Measurements from ENCODE around the gene EEF1AKMT1.

The EEF1AKMT1 gene

GRCh38 chr13:20773194-20774080 is at the start of gene EEF1AKMT1:
Gene EEF1AKMT1 (minus strand): TSS chr13:20773961. CDS start chr13:20757598, 16,363 bp downstream.
- intact Hi-C loops (cut with DNase I): no loop called here
- peak; percentile 79 to 96 (median 90) for DNase-seq

GRCh38 chr13:20823071-20823470 is 49.3 kb upstream of the EEF1AKMT1 start:
- no peak for DNase-seq
- intact Hi-C loops (cut with DNase I): loop anchor here (10.0 kb wide), 1 partner anchor 328 kb away; no protein-coding TSS in a partner anchor

- DNase-seq: no peak
- intact Hi-C loops (cut with DNase I): loop anchor here (10.0 kb wide), 1 partner anchor 328 kb away; no protein-coding TSS in a partner anchor
Measured at GRCh38 chr13:20822406-20822805, 48.6 kb upstream of the EEF1AKMT1 start.

- no peak for DNase-seq
- intact Hi-C loops (cut with DNase I): loop anchor here (10.0 kb wide), 1 partner anchor 325 kb away; no protein-coding TSS in a partner anchor
Measured at GRCh38 chr13:20819715-20820114, 46.0 kb upstream of the EEF1AKMT1 start.

- DNase-seq: no peak
- intact Hi-C loops (cut with DNase I): no loop called here
Measured at GRCh38 chr13:20815464-20815863, 41.7 kb upstream of the EEF1AKMT1 start.

GRCh38 chr13:20814224-20814910 is 40.6 kb upstream of the EEF1AKMT1 start:
- intact Hi-C loops (cut with DNase I): no loop called here
- DNase-seq: peak in 4 of 42 donors; percentile 10 to 49 (median 34)

- DNase-seq: no peak
- intact Hi-C loops (cut with DNase I): no loop called here
Measured at GRCh38 chr13:20812890-20813289, 39.1 kb upstream of the EEF1AKMT1 start.

- intact Hi-C loops (cut with DNase I): no loop called here
- no peak for DNase-seq
Measured at GRCh38 chr13:20810808-20811207, 37.0 kb upstream of the EEF1AKMT1 start.

GRCh38 chr13:20808874-20809273 is 35.1 kb upstream of the EEF1AKMT1 start:
- intact Hi-C loops (cut with DNase I): no loop called here
- DNase-seq: no peak

GRCh38 chr13:20803180-20803965 is 29.6 kb upstream of the EEF1AKMT1 start:
- DNase-seq: no peak
- intact Hi-C loops (cut with DNase I): no loop called here

GRCh38 chr13:20801707-20802106 is 27.9 kb upstream of the EEF1AKMT1 start:
- intact Hi-C loops (cut with DNase I): no loop called here
- DNase-seq: no peak

GRCh38 chr13:20799726-20800416 is 26.1 kb upstream of the EEF1AKMT1 start:
- intact Hi-C loops (cut with DNase I): no loop called here
- no peak for DNase-seq

- intact Hi-C loops (cut with DNase I): no loop called here
- DNase-seq: no peak
Measured at GRCh38 chr13:20798027-20798426, 24.3 kb upstream of the EEF1AKMT1 start.

GRCh38 chr13:20796791-20797508 is 23.2 kb upstream of the EEF1AKMT1 start:
- intact Hi-C loops (cut with DNase I): no loop called here
- no peak for DNase-seq

GRCh38 chr13:20789665-20790064 is 15.9 kb upstream of the EEF1AKMT1 start:
- intact Hi-C loops (cut with DNase I): no loop called here
- no peak for DNase-seq

- intact Hi-C loops (cut with DNase I): no loop called here
- DNase-seq: no peak
Measured at GRCh38 chr13:20788312-20788711, 14.6 kb upstream of the EEF1AKMT1 start.

- intact Hi-C loops (cut with DNase I): no loop called here
- no peak for DNase-seq
Measured at GRCh38 chr13:20787180-20787579, 13.4 kb upstream of the EEF1AKMT1 start.

GRCh38 chr13:20782116-20782708 is 8.5 kb upstream of the EEF1AKMT1 start:
- intact Hi-C loops (cut with DNase I): no loop called here
- DNase-seq: no peak

All from head of caudate nucleus (tissue), 42 donors.